Measurements from ENCODE around the gene CREB3. TPM values are rescaled to one million over a fixed set of nuclear protein-coding genes. Genes with fewer than 3 reads are reported as not detected.

Gene CREB3, protein sequence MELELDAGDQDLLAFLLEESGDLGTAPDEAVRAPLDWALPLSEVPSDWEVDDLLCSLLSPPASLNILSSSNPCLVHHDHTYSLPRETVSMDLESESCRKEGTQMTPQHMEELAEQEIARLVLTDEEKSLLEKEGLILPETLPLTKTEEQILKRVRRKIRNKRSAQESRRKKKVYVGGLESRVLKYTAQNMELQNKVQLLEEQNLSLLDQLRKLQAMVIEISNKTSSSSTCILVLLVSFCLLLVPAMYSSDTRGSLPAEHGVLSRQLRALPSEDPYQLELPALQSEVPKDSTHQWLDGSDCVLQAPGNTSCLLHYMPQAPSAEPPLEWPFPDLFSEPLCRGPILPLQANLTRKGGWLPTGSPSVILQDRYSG
- 10 to 100 TPM; 38.0 to 44.0 (median 39.0) TPM for polyA plus RNA-seq (ENCODE audit: insufficient read length in 4 of 4)

- peak; percentile 89 to 96 (median 90) for DNase-seq (ENCODE audit: low read depth in 4 of 4, low spot score in 2 of 4)
Measured at GRCh38 chr9:35732185-35732799, at the start of gene CREB3, which contains the start of gene TLN1. CREB3 (plus strand) TSS chr9:35732666; CDS start chr9:35732773, 107 bp downstream. TLN1 (minus strand) TSS chr9:35732195; CDS start chr9:35725694, 6,501 bp downstream.

GRCh38 chr9:35683323-35683722, 49.1 kb upstream of the CREB3 start:
- no peak for DNase-seq (ENCODE audit: low read depth in 4 of 4, low spot score in 2 of 4)

- DNase-seq (ENCODE audit: low read depth in 4 of 4, low spot score in 2 of 4) = no peak
Measured at GRCh38 chr9:35684921-35685320, 47.5 kb upstream of the CREB3 start.

GRCh38 chr9:35685506-35685905, 47.0 kb upstream of the CREB3 start:
- no peak for DNase-seq (ENCODE audit: low read depth in 4 of 4, low spot score in 2 of 4)

DNA sequence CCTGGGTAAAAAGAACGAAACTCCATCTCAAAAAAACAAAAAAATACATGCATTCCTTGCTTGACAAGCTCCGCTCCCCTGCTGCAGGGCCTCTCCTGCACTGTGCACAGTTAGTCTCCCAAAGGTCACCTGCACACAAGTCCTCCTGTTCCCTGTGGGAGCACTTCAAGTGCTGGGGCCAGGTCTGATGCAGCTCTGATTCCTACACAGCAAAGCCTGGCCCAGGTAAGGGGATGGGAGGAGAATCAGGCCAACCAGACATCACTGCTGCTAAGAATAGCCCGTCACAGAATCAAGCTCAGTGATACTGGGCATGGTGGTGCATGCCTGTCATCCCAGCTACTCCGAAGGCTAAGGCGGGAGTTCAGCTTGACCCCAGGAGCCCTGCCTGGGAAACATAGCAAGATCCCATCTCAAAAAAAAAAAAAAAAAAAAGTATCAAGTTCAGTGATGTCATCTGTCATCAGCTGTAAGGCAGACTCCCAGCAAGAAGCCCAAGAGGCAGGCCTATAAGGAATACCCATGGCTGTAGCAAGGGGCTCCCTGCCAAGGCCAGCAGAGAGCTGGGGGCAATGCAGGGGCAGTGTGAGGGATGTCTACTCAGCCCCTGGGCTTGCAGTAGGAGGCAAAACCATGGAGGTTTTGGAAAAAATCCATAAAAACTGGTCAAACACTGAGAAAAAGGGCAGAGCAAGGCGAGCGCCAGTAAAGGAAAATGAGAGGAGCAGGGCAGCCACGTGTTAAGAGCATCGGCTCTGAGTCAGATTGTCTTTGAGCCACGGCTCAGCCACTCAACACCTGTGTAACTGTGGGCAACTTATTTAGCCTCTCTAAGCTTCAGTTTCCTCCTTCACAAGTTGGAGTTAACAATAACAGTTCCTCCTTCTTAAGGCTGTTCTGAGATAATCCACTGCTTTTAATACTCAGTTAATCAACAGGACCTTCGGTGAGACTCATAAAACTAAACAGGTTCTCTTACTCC, 46.0 kb upstream of the CREB3 start:
- DNase-seq (ENCODE audit: low read depth in 4 of 4, low spot score in 2 of 4) = no peak

GRCh38 chr9:35687306-35687705, 45.2 kb upstream of the CREB3 start:
- DNase-seq (ENCODE audit: low read depth in 4 of 4, low spot score in 2 of 4) = no peak

GRCh38 chr9:35687972-35688557, 44.4 kb upstream of the CREB3 start:
- no peak for DNase-seq (ENCODE audit: low read depth in 4 of 4, low spot score in 2 of 4)

DNA sequence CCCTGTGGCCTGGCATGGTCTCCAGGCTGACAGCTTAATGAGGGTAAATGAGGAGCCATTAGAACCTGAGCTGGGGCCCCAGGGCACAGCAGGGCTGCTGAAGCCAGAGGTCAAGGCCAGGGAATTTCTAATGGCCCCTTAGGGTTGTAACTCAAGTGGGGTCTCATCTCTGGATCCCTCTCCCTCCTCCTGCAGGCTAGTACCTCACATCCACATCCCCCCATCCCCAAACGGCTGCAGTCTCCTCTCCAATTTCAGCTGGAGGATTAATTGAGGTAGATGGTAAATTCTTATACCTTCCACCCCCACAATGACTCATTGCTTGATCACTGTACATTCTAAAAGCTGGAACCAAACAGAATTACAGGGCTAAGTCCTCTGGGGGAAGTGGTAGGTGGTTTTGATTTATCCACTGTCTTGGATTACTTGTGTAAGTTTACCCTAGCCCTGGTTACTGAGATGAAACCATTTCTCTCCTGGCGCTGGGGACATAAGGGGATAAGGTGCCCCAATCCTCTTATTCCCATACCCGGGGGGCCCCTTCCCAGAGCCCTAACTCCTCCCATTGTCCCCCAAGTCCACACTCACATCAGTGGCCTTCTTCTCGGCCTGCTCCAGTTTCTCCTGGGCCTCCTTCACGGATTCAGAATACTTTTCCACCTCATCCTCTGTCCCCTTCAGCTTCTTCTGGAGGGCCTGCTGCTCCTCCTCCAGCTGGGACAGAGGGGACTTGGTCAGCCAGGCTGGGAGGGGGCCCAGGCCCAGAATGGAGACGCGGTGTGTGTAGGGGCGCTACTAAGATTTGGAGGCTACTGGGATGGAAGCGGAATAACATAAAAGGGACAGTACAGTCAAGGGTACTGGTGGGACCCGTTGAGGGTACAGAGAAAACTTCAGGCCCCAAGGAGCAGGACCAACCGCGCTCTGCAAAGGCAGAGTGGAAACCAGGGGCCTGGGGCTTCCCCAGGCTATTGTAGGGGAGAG, 43.6 kb upstream of the CREB3 start:
- DNase-seq (ENCODE audit: low read depth in 4 of 4, low spot score in 2 of 4) = no peak

GRCh38 chr9:35689542-35690293, 42.7 kb upstream of the CREB3 start, which contains the start of gene TPM2:
TPM2 (minus strand) TSS chr9:35689925; CDS start chr9:35689817, 108 bp downstream.
- peak in 1 of 4 donors; percentile 49 for DNase-seq (ENCODE audit: low read depth in 4 of 4, low spot score in 2 of 4)

GRCh38 chr9:35690294-35690613, 42.2 kb upstream of the CREB3 start:
- DNase-seq (ENCODE audit: low read depth in 4 of 4, low spot score in 2 of 4) = no peak

GRCh38 chr9:35690614-35691333, 41.7 kb upstream of the CREB3 start:
- peak in 1 of 4 donors; percentile 64 for DNase-seq (ENCODE audit: low read depth in 4 of 4, low spot score in 2 of 4)

GRCh38 chr9:35691334-35691650, 41.2 kb upstream of the CREB3 start:
- DNase-seq (ENCODE audit: low read depth in 4 of 4, low spot score in 2 of 4) = no peak

GRCh38 chr9:35691757-35692301, 40.6 kb upstream of the CREB3 start:
- no peak for DNase-seq (ENCODE audit: low read depth in 4 of 4, low spot score in 2 of 4)

GRCh38 chr9:35695943-35696401, 36.5 kb upstream of the CREB3 start:
- DNase-seq (ENCODE audit: low read depth in 4 of 4, low spot score in 2 of 4) = no peak

GRCh38 chr9:35696520-35697215, 35.8 kb upstream of the CREB3 start:
- no peak for DNase-seq (ENCODE audit: low read depth in 4 of 4, low spot score in 2 of 4)

- DNase-seq (ENCODE audit: low read depth in 4 of 4, low spot score in 2 of 4) = no peak
Measured at GRCh38 chr9:35697486-35697885, 35.0 kb upstream of the CREB3 start.

GRCh38 chr9:35698231-35698630, 34.2 kb upstream of the CREB3 start:
- DNase-seq (ENCODE audit: low read depth in 4 of 4, low spot score in 2 of 4) = no peak

All from left renal cortex interstitium (tissue), 4 donors.